CD4-positive, alpha-beta T cell treated with Interleukin-4 for 1 hour (primary cell): ENCODE results near the gene CCDC88A.
"Not testable (repeated sequence)": the region's sequence is repeated elsewhere in the genome, so short reads cannot be mapped to it uniquely, and the experiment has no call there.

Experiments
- DNase-seq, 2 donors: peaks; one replicate each; pipeline ENCODE4 v3.0.0-alpha.2; 2020 to 2022

Gene CCDC88A

DNA sequence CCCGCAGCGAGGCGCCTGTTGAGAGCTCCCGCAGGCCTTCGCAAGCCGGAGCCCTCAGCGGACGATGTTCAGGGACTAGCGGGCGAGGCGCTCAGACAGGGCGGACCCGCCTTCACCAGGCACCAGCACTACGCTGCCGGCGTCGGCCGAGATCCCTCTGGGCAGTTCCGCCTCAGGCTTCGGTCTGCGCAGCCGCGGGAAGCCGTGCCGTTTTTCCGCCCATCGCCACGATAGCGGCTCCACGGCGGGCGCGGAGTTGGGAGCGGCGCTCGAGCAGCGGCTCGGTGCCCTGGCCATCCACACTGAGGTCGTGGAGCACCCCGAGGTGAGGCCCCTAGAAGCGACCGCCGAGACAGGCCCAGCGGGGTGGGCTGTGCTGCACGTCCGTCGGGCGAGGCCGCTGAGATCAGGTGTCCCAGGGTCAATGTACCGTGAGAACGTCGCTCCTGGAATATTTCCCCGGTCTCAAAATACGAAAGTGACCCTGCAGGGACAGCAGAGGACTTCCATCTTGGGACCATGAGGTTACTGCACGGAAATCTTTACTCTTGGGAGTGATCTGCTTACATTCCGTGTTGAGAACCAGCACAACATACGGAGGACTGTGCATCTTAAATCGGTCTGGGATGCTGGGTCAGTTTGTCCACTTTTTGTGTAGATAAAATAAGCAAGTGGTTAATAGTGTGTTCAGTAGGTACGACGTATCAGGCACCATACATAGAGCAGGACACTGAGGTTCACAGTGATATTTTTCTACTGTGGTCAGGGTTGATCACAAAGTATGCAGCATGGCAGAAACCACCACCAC, 137.3 kb downstream of the CCDC88A start:
- DNase-seq, result peak; percentile 88 to 89

- DNase-seq, result not testable (repeated sequence)
Observed at GRCh38 chr2:55280851-55281546, 138.7 kb downstream of the CCDC88A start.

GRCh38 chr2:55279859-55280424, 139.7 kb downstream of the CCDC88A start:
- DNase-seq, result not testable (repeated sequence)

- not testable (repeated sequence) for DNase-seq
Observed at GRCh38 chr2:55279214-55279835, 140.3 kb downstream of the CCDC88A start.

DNA sequence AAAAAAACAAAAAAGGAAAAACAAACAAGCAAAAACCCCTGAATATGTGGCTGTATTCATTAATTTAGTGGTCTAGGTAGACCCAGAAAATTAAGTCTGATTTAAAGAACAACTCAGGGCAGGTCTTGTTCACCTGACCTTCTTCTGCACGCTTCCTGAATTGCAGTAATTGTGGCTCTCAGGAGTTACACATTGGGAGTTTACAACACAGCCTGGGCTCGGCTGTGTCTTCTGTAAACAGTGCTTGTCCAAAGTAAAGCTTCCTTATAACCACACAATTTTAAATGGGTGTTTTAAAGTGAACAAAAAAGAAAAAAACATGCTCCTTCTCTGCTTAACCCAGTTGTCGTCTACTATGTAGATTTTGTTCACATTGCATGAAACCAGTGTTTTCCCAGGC, 142.3 kb downstream of the CCDC88A start:
- no peak for DNase-seq

GRCh38 chr2:55274346-55274745, 145.3 kb downstream of the CCDC88A start:
- not testable (repeated sequence) for DNase-seq

GRCh38 chr2:55269645-55269990, 150.0 kb downstream of the CCDC88A start:
- DNase-seq, result peak in 1 of 2 donors; percentile 23

- DNase-seq, result peak; percentile 91
Observed at GRCh38 chr2:55268907-55269644, 150.6 kb downstream of the CCDC88A start, which contains the start of gene MTIF2. Gene MTIF2 (minus strand): TSS chr2:55269231. CDS start chr2:55263858, 5,373 bp downstream.

DNA sequence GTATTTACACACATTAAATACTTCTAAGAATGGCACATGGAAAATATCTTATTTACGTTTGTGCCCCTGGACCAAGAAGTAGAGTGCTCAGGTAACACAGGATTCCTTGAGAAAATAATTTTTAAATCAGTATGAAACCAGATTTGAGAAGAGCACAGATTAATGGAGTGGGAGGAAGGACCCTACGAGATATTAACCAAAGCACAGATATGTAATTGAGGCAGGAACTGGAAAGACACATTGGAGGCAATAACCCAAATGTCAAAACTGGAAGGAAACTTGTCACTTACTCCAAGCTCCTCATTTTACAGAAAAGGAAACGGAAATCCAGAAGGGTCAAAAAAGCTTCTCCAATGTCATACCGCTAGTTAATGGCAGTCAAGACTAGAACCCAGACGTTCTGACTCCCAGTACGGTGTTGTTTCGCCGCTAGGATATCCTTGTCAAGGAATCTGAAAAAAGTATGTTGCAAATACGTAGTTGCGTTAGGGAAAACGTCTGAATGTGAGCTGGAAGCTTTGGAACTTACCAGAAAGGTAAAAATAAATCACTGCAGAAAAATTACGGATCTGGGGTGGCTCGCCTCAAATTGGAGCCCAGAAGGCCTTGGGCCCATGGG, 151.3 kb downstream of the CCDC88A start:
- DNase-seq, result no peak

DNA sequence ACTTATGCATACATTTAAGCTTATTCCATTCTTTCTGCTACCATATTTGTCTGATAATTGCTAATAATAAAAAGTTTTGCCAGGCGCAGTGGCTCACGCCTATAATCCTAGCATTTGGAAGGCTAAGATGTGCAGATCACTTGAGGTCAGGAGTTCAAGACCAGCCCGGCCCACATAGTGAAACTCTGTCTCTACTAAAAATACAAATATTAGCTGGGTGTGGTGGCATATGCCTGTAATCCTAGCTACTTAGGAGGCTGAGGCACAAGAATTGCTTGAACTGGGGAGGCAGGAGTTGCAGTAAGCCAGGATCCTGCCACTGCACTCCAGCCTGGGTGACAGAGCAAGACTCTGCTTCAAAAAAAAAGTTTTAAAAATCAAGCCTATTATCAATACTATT, 160.1 kb downstream of the CCDC88A start:
- not testable (repeated sequence) for DNase-seq

DNA sequence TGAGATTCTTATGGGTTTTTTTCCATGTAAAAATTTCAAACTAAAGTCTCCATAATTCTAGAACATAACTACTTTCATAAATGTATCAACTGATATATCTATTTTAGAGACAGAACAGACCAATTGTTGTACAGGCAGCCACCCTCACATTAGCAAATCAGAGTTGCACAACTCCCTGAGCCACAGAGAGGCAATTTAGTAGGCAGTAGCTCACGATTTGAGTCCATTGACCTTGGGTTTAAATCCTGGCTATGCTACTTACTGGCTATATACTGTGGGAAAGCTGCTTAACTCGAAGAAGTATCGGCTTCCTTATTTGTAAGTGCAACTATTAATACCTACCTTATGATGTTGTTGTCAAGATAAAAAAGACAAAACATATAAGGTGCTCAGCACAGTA, 166.8 kb downstream of the CCDC88A start:
- no peak for DNase-seq

DNA sequence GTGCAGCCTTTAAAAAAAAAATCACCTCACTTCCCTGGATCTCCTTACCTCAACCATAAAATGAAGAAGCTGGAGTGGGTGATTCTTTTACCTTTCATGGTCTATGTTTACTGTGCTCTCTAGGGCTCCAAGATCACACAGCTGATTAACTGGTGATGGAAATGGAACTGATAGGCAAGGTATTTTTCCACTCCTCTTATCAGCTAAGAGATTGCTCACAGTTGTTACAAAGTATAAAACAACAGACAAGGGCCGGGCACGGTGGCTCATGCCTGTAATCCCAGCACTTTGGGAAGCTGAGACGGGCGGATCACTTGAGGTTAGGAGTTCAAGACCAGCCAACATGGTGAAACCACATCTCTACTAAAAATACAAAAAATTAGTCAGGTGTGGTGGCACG, 172.6 kb downstream of the CCDC88A start:
- no peak for DNase-seq

DNA sequence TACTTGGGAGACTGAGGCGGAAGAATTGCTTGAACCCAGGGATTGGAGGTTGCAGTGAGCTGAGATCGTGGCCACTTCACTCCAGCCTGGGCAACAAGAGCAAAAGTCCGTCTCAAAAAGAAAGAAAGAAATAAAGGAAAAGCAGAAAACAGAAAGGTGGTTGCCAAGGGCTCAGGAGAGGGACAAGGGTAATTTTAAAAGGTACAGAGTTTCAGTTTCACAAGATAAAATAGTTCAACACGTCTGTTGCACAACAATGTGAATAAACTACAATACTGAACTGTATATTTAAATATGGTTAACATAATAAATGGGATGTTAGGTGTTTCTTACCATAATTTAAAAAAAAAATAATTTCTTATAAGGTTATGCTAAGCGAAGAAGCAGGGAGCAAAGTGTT, 174.2 kb downstream of the CCDC88A start:
- DNase-seq, result no peak

DNA sequence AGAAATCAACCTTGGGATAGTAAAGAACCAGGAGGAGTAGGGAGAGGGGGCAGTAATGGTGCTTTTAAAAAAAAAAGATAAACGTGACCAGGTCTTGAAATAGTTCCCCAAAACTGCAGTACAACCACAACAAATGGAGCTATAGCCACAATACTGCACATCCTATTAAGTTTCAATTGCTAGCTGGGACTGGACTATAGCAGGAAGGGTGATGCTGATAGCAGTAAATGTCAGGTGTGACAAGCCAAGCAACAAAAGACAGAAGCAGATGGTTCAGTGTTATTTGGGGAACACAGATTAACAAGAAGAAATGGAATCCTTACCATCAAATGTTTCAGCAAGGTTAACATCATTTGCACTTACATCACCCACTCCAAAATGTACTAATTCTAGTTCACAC, 177.0 kb downstream of the CCDC88A start:
- no peak for DNase-seq

DNA sequence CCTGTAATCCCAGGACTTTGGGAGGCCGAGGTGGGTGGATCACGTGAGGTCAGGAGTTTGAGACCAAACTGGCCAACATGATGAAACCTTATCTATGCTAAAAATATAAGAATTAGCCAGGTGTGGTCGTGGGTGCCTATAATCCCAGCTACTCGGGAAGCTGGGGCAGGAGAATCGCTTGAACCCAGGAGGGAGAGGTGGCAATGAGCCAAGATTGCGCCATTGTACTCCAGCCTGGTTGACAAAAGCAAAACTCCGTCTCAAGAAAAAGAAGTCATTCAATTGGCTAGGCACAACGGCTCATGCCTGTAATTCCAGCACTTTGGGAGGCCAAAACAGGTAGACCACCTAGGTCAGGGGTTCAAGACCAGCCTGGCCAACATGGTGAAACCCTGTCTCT, 178.1 kb downstream of the CCDC88A start:
- DNase-seq, result not testable (repeated sequence)

DNA sequence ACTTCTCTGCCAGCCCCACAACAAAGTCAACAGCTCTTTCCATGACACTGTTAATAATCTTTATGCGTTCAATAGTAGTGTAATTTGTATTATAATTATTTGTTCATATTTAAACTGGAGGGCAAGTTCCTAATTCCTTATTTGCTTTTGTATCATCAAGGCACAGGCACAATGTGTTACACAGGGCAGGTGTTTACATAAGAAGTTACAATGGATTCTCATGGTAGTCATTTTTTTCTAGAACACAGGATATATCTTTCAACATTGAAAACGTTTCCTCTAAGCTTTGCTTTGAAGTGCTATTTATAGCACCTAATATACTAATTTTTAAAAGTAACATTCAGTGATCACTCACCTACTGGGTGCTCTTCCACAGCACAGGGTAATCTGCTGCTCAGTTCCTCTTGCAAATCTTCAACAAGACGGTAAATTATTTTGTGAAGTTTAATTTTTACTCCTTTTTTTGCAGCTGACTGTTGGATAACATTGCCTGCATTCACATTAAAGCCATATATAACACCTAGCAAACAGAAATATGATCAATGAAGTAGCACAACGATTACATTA, 179.9 kb downstream of the CCDC88A start:
- DNase-seq, result no peak
